RPMI8226 (cell line): Measurements from ENCODE around the gene KLHL29.

Experiments
- DNase-seq: peaks from one replicate; pipeline ENCODE4 v3.0.0-alpha.2; 2015

KLHL29 gene

GRCh38 chr2:23599667-23600066 lies 214.7 kb downstream of the KLHL29 start:
- no peak for DNase-seq

GRCh38 chr2:23600346-23600745 lies 215.4 kb downstream of the KLHL29 start:
- DNase-seq: no peak

GRCh38 chr2:23601301-23601965 lies 216.5 kb downstream of the KLHL29 start:
- no peak for DNase-seq

GRCh38 chr2:23602116-23602515 lies 217.1 kb downstream of the KLHL29 start:
- no peak for DNase-seq

GRCh38 chr2:23603156-23603555 lies 218.2 kb downstream of the KLHL29 start:
- DNase-seq: no peak

- no peak for DNase-seq
These were observed 218.6 kb downstream of the KLHL29 start for GRCh38 chr2:23603581-23603980.

GRCh38 chr2:23604731-23605130 lies 219.8 kb downstream of the KLHL29 start:
- no peak for DNase-seq

GRCh38 chr2:23605236-23605635 lies 220.3 kb downstream of the KLHL29 start:
- DNase-seq: no peak

GRCh38 chr2:23606196-23606595 lies 221.2 kb downstream of the KLHL29 start:
- DNase-seq: no peak

- no peak for DNase-seq
These were observed 222.0 kb downstream of the KLHL29 start for GRCh38 chr2:23606968-23607367.

- DNase-seq: no peak
These were observed 222.9 kb downstream of the KLHL29 start for GRCh38 chr2:23607925-23608324.

GRCh38 chr2:23609254-23609653 lies 224.3 kb downstream of the KLHL29 start:
- no peak for DNase-seq

GRCh38 chr2:23611839-23612238 lies 226.9 kb downstream of the KLHL29 start:
- DNase-seq: no peak

- no peak for DNase-seq
These were observed 229.7 kb downstream of the KLHL29 start for GRCh38 chr2:23614701-23615100.

GRCh38 chr2:23615216-23616020 lies 230.4 kb downstream of the KLHL29 start:
- DNase-seq: no peak

GRCh38 chr2:23616630-23617029 lies 231.7 kb downstream of the KLHL29 start:
- DNase-seq: no peak

- DNase-seq: no peak
These were observed 232.3 kb downstream of the KLHL29 start for GRCh38 chr2:23617167-23617810.

- DNase-seq: no peak
These were observed 232.8 kb downstream of the KLHL29 start for GRCh38 chr2:23617811-23618215.

GRCh38 chr2:23618265-23618664 lies 233.3 kb downstream of the KLHL29 start:
- no peak for DNase-seq

GRCh38 chr2:23618794-23619530 lies 234.0 kb downstream of the KLHL29 start:
- no peak for DNase-seq

- no peak for DNase-seq
These were observed 235.0 kb downstream of the KLHL29 start for GRCh38 chr2:23619941-23620340.

- DNase-seq: no peak
These were observed 235.9 kb downstream of the KLHL29 start for GRCh38 chr2:23620841-23621341.

GRCh38 chr2:23621616-23622015 lies 236.6 kb downstream of the KLHL29 start:
- DNase-seq: no peak
